Lower leg skin (tissue), 3 donors: Measurements from ENCODE around the gene B4GALT6.

ENCODE experiments used
- POLR2A ChIP-seq, 2 donors: fragments of 450-650 bp; IDR thresholded peaks; one replicate each; pipeline ENCODE4 v1.6.1; 2016 to 2017; ENCODE audit warnings: antibody characterized with exemption in 2 of 2, mild to moderate bottlenecking in 1 of 2, moderate library complexity in 1 of 2
- TF ChIP-seq, protein P1 (sequence below), 3 donors: fragments of 450-650 bp; IDR thresholded peaks; one replicate each; pipeline ENCODE4 v1.5.1; 2016; ENCODE audit warnings: antibody characterized with exemption in 3 of 3, mild to moderate bottlenecking in 3 of 3, moderate library complexity in 2 of 3

DNA sequence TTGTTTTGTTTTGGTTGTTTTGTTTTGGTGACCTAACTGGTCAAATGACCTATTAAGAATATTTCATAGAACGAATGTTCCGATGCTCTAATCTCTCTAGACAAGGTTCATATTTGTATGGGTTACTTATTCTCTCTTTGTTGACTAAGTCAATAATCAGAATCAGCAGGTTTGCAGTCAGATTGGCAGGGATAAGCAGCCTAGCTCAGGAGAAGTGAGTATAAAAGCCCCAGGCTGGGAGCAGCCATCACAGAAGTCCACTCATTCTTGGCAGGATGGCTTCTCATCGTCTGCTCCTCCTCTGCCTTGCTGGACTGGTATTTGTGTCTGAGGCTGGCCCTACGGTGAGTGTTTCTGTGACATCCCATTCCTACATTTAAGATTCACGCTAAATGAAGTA is 92.8 kb downstream of the B4GALT6 start, which contains the start of gene TTR:
- TF ChIP-seq, protein P1, sequence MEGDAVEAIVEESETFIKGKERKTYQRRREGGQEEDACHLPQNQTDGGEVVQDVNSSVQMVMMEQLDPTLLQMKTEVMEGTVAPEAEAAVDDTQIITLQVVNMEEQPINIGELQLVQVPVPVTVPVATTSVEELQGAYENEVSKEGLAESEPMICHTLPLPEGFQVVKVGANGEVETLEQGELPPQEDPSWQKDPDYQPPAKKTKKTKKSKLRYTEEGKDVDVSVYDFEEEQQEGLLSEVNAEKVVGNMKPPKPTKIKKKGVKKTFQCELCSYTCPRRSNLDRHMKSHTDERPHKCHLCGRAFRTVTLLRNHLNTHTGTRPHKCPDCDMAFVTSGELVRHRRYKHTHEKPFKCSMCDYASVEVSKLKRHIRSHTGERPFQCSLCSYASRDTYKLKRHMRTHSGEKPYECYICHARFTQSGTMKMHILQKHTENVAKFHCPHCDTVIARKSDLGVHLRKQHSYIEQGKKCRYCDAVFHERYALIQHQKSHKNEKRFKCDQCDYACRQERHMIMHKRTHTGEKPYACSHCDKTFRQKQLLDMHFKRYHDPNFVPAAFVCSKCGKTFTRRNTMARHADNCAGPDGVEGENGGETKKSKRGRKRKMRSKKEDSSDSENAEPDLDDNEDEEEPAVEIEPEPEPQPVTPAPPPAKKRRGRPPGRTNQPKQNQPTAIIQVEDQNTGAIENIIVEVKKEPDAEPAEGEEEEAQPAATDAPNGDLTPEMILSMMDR (IDR thresholded peaks at IDR 0.05), result no peak
- no peak for TF ChIP-seq POLR2A (IDR thresholded peaks at IDR 0.05)
